Measurements from ENCODE around the gene TMEM184A. TPM values are rescaled to one million over a fixed set of nuclear protein-coding genes. Genes with fewer than 3 reads are reported as not detected.

Gene TMEM184A
- total RNA-seq, 4 donors from 2014 or later, result 55.0 to 234 (median 112) TPM

DNA sequence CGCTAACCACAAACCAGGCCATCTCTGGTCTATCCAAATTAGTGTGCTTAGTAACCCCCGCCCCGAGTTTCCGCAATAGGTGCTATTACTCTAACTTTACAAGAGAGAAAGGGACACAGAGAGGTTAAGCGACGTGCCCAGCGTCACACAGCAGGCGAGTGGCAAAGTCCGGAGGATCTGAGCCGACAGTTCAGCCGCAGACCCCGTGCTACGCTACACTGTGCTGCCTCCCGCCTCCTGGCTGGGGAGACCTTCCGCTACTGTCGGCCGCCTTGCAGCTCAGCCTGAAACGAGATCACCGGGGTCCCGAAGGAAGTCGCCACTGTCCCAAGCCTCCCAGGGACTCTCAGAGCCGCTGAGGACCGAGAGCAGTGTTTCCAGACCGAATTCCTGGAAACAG, 52.6 kb downstream of the TMEM184A start:
- WGBS, result 47% methylated on average over 21 of the region's 24 CpGs
- Histone ChIP-seq H3K4me3 (peak overlapping the region; percentile 90), H3K27ac (no peak overlapping the region), H3K27me3 (no peaks in the 10 kb centered on the region), H3K4me1 (peaks cover 31% of the 10 kb centered on the region), H3K9me3 (no peaks in the 10 kb centered on the region), H3K36me3 (peaks cover 35% of the 10 kb centered on the region)
- no peak for DNase-seq (ENCODE audit: low spot score in 2 of 2)
- TF ChIP-seq POLR2AphosphoS5 (IDR thresholded peaks at IDR 0.05) (no peak), EP300 (IDR thresholded peaks at IDR 0.05) (no peak), POLR2A (IDR thresholded peaks at IDR 0.05) (no peak)
- TF ChIP-seq, protein P1, sequence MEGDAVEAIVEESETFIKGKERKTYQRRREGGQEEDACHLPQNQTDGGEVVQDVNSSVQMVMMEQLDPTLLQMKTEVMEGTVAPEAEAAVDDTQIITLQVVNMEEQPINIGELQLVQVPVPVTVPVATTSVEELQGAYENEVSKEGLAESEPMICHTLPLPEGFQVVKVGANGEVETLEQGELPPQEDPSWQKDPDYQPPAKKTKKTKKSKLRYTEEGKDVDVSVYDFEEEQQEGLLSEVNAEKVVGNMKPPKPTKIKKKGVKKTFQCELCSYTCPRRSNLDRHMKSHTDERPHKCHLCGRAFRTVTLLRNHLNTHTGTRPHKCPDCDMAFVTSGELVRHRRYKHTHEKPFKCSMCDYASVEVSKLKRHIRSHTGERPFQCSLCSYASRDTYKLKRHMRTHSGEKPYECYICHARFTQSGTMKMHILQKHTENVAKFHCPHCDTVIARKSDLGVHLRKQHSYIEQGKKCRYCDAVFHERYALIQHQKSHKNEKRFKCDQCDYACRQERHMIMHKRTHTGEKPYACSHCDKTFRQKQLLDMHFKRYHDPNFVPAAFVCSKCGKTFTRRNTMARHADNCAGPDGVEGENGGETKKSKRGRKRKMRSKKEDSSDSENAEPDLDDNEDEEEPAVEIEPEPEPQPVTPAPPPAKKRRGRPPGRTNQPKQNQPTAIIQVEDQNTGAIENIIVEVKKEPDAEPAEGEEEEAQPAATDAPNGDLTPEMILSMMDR (IDR thresholded peaks at IDR 0.05), result no peak

DNA sequence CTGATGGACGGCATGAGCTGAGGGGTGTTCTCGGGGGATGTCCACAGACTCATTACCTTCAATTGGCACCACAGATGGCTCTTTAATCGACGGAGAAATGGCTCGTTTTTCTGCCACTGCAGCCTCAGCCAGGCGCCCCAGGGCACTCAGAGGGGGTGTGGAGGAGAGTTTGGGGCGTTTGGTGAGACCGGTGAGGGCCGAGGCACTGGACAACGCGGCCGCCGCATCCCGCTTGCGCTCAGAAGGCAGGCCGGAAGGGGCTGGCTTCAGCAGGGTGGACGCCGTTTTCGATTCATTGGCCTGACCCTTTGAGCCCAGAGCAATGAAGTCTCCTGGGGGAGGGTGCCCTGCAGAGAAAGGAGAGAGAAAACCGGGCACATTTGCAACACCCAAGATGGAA, 53.2 kb downstream of the TMEM184A start:
- Histone ChIP-seq H3K27me3 (no peaks in the 10 kb centered on the region), H3K4me1 (peaks cover 31% of the 10 kb centered on the region), H3K27ac (no peak overlapping the region), H3K4me3 (peak overlapping the region; percentile 90), H3K9me3 (no peaks in the 10 kb centered on the region), H3K36me3 (peaks cover 41% of the 10 kb centered on the region)
- no peak for TF ChIP-seq POLR2AphosphoS5 (IDR thresholded peaks at IDR 0.05)
- no peak for DNase-seq (ENCODE audit: low spot score in 2 of 2)
- 83% methylated on average over 13 of the region's 20 CpGs for WGBS

DNA sequence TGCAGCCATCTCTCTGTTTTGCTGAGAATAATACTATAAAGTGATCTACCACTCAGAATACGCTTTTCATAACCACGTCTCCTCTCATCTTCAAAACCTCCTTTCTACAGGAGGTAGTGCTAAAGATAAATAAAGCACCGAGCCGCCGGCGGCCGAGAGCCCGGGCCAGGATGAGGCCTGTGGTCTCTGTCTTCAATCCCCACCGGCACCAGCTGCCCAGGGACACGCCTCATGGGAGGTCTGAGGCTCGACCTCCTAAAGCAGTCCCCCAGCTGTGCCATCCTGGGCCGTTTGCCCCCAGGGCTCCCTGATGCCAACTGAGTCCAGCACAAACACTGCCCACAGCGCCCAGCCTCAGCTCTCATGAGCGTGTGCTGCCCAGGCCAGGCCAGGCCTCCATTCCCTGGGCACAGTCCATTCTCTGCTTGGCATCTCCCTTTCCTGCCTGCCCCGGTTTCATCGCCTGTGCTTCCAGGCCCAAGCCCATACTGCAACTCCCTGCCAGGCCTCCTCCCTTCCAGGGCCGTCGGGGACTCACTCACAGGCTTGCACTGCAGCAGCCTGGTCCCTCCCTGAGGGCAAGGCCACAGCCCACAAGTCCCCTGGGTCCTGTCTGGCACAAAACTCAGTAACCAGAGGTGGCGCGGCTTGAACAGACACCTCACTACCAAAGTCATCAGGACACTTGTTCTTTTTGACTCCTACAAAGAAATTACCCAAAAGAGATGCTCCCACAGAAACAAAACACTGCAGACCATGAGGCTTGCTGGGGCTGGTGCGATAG, 54.3 kb downstream of the TMEM184A start:
- WGBS, result 82% methylated on average over 17 of the region's 21 CpGs
- Histone ChIP-seq H3K27ac (no peak overlapping the region), H3K27me3 (no peaks in the 10 kb centered on the region), H3K4me3 (no peak overlapping the region), H3K9me3 (no peaks in the 10 kb centered on the region), H3K36me3 (peaks cover 52% of the 10 kb centered on the region), H3K4me1 (peaks cover 26% of the 10 kb centered on the region)
- DNase-seq (ENCODE audit: low spot score in 2 of 2), result no peak
- TF ChIP-seq POLR2A (IDR thresholded peaks at IDR 0.05) (no peak), POLR2AphosphoS5 (IDR thresholded peaks at IDR 0.05) (no peak), EP300 (IDR thresholded peaks at IDR 0.05) (no peak)
- TF ChIP-seq, protein P1 (IDR thresholded peaks at IDR 0.05), result no peak

DNA sequence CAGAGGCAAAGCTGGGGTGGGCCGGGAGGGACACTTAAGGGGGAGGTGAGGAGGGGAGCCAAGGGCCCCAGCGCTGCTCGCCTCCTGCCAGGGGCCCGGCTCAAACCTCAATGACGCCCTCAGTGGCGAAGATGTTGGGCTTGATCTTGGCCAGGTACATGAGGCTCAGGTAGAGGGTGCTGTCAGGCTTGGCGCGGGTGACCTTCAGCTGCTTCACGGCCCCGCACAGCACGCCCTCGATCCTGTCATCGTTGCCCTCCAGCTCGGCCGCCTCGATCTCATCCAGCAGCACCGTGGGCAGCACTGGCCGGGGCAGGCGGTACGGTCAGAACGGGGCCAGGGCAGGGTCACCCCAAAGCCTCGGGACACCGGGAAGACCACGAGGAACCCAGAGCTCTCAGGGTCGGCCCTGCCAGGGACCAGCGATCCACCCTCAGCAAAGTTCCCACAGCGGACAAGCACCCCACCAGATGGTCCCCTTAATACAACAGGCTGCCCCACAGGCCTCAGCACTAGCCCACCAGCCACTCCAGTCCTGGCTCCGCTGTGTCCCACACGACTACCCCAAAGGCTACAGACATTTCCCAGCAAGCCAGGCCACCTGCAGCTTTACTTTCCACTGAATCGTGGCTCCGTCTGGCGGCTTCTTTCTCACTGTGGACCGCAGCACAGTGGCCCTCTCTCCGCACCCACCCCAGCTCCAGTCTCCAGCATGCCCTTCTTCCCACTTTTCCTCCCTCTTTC, 55.8 kb downstream of the TMEM184A start:
- no peaks in the 10 kb centered on the region for H3K9me3 ChIP-seq
- no peak for DNase-seq (ENCODE audit: low spot score in 2 of 2)
- 95% methylated on average over 29 of the region's 34 CpGs for WGBS
- no peak overlapping the region for H3K4me3 ChIP-seq
- no peak overlapping the region for H3K27ac ChIP-seq
- H3K27me3 ChIP-seq, result no peaks in the 10 kb centered on the region
- TF ChIP-seq EP300 (IDR thresholded peaks at IDR 0.05) (no peak), POLR2AphosphoS5 (IDR thresholded peaks at IDR 0.05) (no peak), POLR2A (IDR thresholded peaks at IDR 0.05) (no peak)
- TF ChIP-seq, protein P1 (IDR thresholded peaks at IDR 0.05), result no peak
- H3K4me1 ChIP-seq, result peaks cover 20% of the 10 kb centered on the region
- H3K36me3 ChIP-seq, result peaks cover 67% of the 10 kb centered on the region

DNA sequence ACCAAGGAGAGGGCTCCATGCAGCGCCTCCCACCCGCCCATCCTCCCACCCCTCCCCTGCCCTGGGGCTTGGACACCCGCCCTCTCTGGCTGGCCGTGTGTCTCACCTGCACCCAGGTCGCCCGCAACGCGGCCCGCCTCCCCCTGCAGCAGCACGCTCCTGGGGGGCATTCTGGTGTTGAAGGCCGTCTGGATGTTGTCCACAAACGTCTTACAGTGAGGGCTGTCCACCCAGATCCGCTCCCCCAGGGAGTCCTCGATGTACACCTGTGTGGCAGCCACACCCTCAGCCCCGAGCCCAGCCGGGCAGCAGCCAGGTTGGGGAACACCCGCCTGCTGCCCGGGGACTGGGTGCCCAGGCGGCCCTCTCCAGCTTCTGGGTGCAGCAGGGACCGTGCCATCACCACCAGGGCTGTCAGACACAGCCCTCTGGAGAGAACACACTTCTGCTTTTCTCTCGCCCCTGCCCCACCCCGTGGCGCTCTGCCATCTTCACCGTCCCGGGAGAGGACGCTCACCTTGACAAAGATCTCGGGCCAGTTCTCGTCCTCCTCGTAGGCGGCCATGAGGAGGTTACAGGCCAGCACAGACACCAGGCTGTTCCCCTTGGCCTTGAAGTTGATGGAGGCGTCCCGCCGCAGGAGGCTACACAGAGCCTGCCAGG, 56.5 kb downstream of the TMEM184A start:
- H3K4me1 ChIP-seq, result peaks cover 15% of the 10 kb centered on the region
- TF ChIP-seq POLR2A (IDR thresholded peaks at IDR 0.05), result no peak
- no peak for TF ChIP-seq EP300 (IDR thresholded peaks at IDR 0.05)
- no peak for TF ChIP-seq POLR2AphosphoS5 (IDR thresholded peaks at IDR 0.05)
- TF ChIP-seq, protein P1 (IDR thresholded peaks at IDR 0.05), result no peak
- no peak overlapping the region for H3K27ac ChIP-seq
- H3K27me3 ChIP-seq, result no peaks in the 10 kb centered on the region
- H3K36me3 ChIP-seq, result peaks cover 74% of the 10 kb centered on the region
- WGBS, result 91% methylated on average over 13 of the region's 33 CpGs
- H3K4me3 ChIP-seq, result no peak overlapping the region
- no peaks in the 10 kb centered on the region for H3K9me3 ChIP-seq
- DNase-seq (ENCODE audit: low spot score in 2 of 2), result no peak
